ENCODE measurements around the gene OR1L6.

The OR1L6 gene, protein sequence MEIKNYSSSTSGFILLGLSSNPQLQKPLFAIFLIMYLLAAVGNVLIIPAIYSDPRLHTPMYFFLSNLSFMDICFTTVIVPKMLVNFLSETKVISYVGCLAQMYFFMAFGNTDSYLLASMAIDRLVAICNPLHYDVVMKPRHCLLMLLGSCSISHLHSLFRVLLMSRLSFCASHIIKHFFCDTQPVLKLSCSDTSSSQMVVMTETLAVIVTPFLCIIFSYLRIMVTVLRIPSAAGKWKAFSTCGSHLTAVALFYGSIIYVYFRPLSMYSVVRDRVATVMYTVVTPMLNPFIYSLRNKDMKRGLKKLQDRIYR

GRCh38 chr9:122742003-122742402 lies at the start of gene OR1L6:
Gene OR1L6, plus strand, starts transcription at chr9:122742303. Its CDS starts 7,545 bp downstream, at chr9:122749848.
- DNase-seq = no peak

DNA sequence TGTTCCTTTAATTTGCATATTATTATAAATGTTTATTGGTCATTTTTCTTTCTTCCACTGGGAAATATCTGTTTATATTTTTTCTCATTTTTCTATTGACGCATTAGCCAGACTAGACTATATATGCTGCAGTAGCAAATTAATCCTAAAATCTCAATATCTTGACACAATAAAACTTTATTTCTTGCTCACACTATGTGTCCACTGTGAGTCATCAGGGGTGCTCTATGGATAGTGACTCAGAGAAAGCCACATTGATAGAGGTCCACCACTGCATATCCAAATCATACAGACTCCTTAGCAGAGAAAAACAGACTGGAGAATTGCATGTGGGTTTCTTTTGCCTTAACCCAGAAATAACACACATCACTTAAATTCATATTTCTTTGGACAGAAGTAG lies 46.4 kb upstream of the OR1L6 start:
- DNase-seq = no peak

GRCh38 chr9:122718038-122718437 lies 24.1 kb upstream of the OR1L6 start:
- DNase-seq = no peak

GRCh38 chr9:122719218-122719617 lies 22.9 kb upstream of the OR1L6 start:
- DNase-seq = no peak

DNA sequence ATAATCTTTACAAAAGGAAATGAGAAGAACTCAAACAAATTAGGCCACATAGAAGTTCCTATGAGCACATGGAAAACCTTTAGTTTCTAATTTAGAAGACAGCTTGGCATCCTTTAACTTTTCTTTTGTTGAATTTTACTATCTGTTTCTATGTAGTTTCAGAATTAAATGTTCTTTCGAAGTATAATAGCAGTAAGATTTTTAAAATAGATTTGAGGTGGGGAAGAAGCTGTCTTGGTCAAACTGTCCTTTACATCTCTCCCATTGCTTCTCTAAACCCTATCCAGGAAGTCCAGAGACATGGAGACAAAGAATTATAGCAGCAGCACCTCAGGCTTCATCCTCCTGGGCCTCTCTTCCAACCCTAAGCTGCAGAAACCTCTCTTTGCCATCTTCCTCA lies 18.4 kb upstream of the OR1L6 start, which contains the start of gene OR1L4:
TSS of gene OR1L4 (plus strand) at position 301 of the 400 bp plus-strand sequence. CDS start at position 301, 0 bp downstream.
- DNase-seq = no peak

GRCh38 chr9:122754825-122755224 lies 12.7 kb downstream of the OR1L6 start:
- DNase-seq = no peak

- DNase-seq = no peak
Measured at GRCh38 chr9:122767817-122768216, 25.7 kb downstream of the OR1L6 start.

- DNase-seq = no peak
Measured at GRCh38 chr9:122777052-122777451, 34.9 kb downstream of the OR1L6 start.

- DNase-seq = no peak
Measured at GRCh38 chr9:122777935-122778627, 36.0 kb downstream of the OR1L6 start.

DNA sequence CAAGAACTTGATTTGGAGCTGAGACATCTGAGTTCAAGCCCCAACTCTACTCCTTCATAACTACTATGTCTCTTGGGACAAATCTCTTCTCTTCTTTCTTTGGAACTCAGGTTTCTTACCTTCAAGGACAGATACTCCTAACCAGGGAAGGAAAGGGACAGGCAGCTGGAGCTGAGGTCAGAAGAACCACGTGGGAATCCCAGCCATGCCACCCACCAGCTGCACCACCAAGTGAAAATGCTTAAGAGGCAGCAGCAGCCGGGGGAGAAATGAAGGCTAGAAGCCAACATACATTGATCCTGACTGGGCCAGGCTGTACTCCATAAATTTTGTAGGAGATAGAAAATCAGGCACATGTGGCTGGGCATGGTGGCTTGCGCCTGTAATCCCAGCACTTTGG lies 37.1 kb downstream of the OR1L6 start:
- DNase-seq = no peak

- no peak for DNase-seq
Measured at GRCh38 chr9:122780026-122780425, 37.9 kb downstream of the OR1L6 start.

GRCh38 chr9:122781671-122782070 lies 39.6 kb downstream of the OR1L6 start:
- no peak for DNase-seq

DNA sequence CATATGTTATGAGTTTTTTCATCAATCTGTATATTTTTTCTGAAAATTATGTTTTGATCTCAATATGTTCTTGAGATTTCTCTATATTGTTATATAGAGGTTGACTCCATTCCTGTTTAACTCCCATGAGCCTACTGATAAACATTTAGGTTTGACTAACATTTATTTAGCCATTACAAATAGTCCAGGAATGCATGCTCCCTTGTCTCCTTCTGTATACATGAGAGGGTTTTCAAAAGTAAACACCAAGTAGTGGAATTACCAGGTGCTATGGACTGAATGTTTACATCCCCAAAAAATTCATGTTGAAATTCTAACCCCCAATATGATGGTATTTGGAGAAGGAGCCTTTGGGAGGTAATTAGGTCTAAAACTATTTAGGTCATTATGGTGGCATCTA lies 43.2 kb downstream of the OR1L6 start:
- no peak for DNase-seq

GRCh38 chr9:122786338-122786737 lies 44.2 kb downstream of the OR1L6 start:
- no peak for DNase-seq

GRCh38 chr9:122788831-122789230 lies 46.7 kb downstream of the OR1L6 start, which contains the start of gene OR5C1:
Gene OR5C1, plus strand, starts transcription at chr9:122788933. Its CDS starts 0 bp downstream, at chr9:122788933.
- DNase-seq = no peak

DNA sequence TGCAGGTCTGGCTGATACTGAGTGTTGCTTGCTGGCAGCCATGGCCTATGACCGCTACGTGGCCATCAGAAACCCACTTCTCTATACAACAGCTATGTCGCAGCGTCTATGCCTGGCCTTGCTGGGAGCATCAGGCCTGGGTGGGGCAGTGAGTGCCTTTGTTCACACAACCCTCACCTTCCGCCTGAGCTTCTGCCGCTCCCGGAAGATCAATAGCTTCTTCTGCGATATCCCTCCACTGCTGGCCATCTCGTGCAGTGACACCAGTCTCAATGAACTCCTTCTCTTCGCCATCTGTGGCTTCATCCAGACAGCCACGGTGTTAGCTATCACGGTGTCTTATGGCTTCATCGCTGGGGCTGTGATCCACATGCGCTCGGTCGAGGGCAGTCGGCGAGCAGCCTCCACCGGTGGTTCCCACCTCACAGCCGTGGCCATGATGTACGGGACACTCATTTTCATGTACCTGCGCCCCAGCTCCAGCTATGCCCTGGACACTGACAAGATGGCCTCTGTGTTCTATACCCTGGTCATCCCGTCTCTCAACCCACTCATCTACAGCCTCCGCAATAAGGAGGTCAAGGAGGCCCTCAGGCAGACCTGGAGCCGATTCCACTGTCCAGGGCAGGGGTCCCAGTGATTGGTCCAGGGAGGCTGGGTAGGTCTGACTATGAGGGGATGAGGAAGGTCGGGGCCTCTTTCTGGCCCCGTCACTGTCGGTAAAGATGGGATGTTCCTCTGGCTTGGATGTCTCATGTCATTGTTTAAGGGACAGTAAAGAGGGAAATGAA lies 47.3 kb downstream of the OR1L6 start:
- DNase-seq = no peak

- no peak for DNase-seq
Measured at GRCh38 chr9:122791872-122792669, 50.0 kb downstream of the OR1L6 start.

DNA sequence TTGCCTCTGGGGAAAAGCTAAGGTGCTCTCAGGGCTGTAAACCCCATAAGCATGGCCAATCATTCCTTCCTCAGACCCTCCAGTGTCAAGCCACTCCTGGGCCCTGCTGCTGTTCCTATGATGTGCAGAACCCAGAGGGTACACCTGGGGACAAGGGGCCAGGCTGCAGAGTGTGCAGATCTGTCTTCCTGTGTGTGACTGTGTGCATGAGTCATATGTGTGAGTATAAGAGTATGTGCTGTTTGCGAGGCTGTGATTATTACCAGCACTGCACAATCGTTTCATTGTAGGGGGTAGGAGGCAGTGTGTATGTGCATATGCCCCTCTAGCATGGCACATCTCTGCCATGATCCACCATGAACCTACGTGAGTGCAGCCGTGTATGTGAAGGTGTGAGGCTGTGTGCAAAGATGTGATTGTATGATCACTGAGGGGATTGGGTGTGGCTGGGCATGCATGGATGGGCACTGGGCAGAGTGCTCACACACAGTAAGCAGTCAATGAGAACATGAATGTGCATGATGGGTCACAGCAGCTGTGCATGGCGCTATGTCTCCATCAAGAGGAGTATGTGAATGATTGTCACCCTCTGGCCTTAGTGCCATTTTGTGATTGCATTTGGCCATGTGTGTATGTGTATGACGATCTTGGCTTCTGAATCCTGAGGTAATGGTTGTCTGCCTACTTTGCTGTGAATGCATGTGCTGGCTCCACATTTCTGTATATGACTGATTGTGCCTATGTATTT lies 55.4 kb downstream of the OR1L6 start:
- DNase-seq = no peak
